Astrocyte (in vitro differentiated cells and primary cell): ENCODE results near the gene TSEN54. TPM values are rescaled to one million over a fixed set of nuclear protein-coding genes. Genes with fewer than 3 reads are reported as not detected.

Source experiments
- DNase-seq: peaks from one replicate; pipeline ENCODE4 v3.0.0-alpha.2; 2010; ENCODE audit warnings: low read depth
- FAIRE-seq: peaks from 2 replicates; lab custom pipeline; 2011; peaks lifted over from hg19 to GRCh38; lab: Jason Lieb, UNC
- H2AFZ ChIP-seq: 2 replicates; pipeline ENCODE4 v1.6.0; 2012; ENCODE audit warnings: low read depth, low read length, inconsistent platforms
- H3K27ac ChIP-seq: 2 replicates; pipeline ENCODE4 v1.5.1; 2011; ENCODE audit warnings: low read depth, low read length, inconsistent platforms
- H3K27me3 ChIP-seq: 2 replicates; pipeline ENCODE4 v1.6.0; 2011; ENCODE audit warnings: low read length, inconsistent platforms; ENCODE audit not compliant: insufficient read depth
- H3K36me3 ChIP-seq: 2 replicates; pipeline ENCODE4 v1.5.1; 2011; ENCODE audit warnings: low read length, inconsistent platforms; ENCODE audit not compliant: insufficient read depth
- H3K4me1 ChIP-seq: 2 replicates; pipeline ENCODE4 v1.5.1; 2011; ENCODE audit warnings: low read length, inconsistent platforms; ENCODE audit not compliant: insufficient read depth
- H3K4me2 ChIP-seq: 2 replicates; pipeline ENCODE4 v1.6.0; 2012; ENCODE audit warnings: low read length, inconsistent platforms
- H3K4me3 ChIP-seq: 2 replicates; pipeline ENCODE4 v1.5.1; 2011; ENCODE audit warnings: low read depth, mild to moderate bottlenecking, low read length, inconsistent platforms; ENCODE audit not compliant: insufficient read depth
- H3K79me2 ChIP-seq: 2 replicates; pipeline ENCODE4 v1.6.0; 2012; ENCODE audit warnings: mild to moderate bottlenecking, low read length, inconsistent platforms; ENCODE audit not compliant: insufficient read depth
- H3K9ac ChIP-seq: 2 replicates; pipeline ENCODE4 v1.6.0; 2012; ENCODE audit warnings: mild to moderate bottlenecking, low read length, inconsistent platforms
- H3K9me3 ChIP-seq: 2 replicates; pipeline ENCODE4 v1.5.1; 2012; ENCODE audit warnings: low read depth, mild to moderate bottlenecking, low read length, inconsistent platforms; ENCODE audit not compliant: insufficient read depth
- H4K20me1 ChIP-seq: 2 replicates; pipeline ENCODE4 v1.6.0; 2012; ENCODE audit warnings: low read length, inconsistent platforms; ENCODE audit not compliant: insufficient read depth
- H3K27ac Mint-ChIP-seq: one replicate; pipeline ENCODE4 v1.8.0; 2021; ENCODE audit warnings: mild to moderate bottlenecking, mixed read lengths; ENCODE audit not compliant: unreplicated experiment
- H3K27me3 Mint-ChIP-seq: one replicate; pipeline ENCODE4 v1.8.0; 2021; ENCODE audit warnings: low read depth, mixed read lengths; ENCODE audit not compliant: unreplicated experiment
- H3K36me3 Mint-ChIP-seq: one replicate; pipeline ENCODE4 v1.8.0; 2021; ENCODE audit warnings: low read depth, mixed read lengths; ENCODE audit not compliant: unreplicated experiment
- H3K4me1 Mint-ChIP-seq: one replicate; pipeline ENCODE4 v1.8.0; 2021; ENCODE audit warnings: low read depth, mixed read lengths; ENCODE audit not compliant: unreplicated experiment
- H3K4me3 Mint-ChIP-seq: one replicate; pipeline ENCODE4 v1.8.0; 2021; ENCODE audit warnings: mild to moderate bottlenecking, moderate library complexity, mixed read lengths; ENCODE audit not compliant: unreplicated experiment
- H3K9me3 Mint-ChIP-seq: one replicate; pipeline ENCODE4 v1.8.0; 2021; ENCODE audit warnings: mild to moderate bottlenecking, mixed read lengths; ENCODE audit not compliant: unreplicated experiment
- EZH2 ChIP-seq: IDR thresholded peaks from 2 replicates; pipeline ENCODE4 v1.6.1; 2012; ENCODE audit warnings: mild to moderate bottlenecking, low read length, inconsistent platforms; ENCODE audit not compliant: insufficient read depth
- total RNA-seq: library from RNA; stranded (reverse); gene quantifications from 2 replicates; pipeline ENCODE4 v1.2.1, GENCODE V29; 2021
- TF ChIP-seq, protein P1 (sequence below): IDR thresholded peaks from 2 replicates; pipeline ENCODE4 v1.5.1; 2011; ENCODE audit warnings: low read depth, mild to moderate bottlenecking, inconsistent platforms, low read length, moderate library complexity; ENCODE audit not compliant: insufficient read depth

Gene TSEN54
- total RNA-seq, 1 donor from 2014 or later, result 16.5 TPM

GRCh38 chr17:75474736-75475135 is 41.6 kb upstream of the TSEN54 start:
- H3K4me3 Mint-ChIP-seq, result no peak overlapping the region
- Histone ChIP-seq H4K20me1 (peaks cover 35% of the 10 kb centered on the region), H3K27ac (no peak overlapping the region), H3K9me3 (no peaks in the 10 kb centered on the region), H3K4me1 (peaks cover 22% of the 10 kb centered on the region), H3K4me2 (no peak overlapping the region), H3K27me3 (no peaks in the 10 kb centered on the region), H2AFZ (no peak overlapping the region), H3K79me2 (peaks cover 7% of the 10 kb centered on the region), H3K36me3 (no peaks in the 10 kb centered on the region), H3K4me3 (no peak overlapping the region), H3K9ac (no peak overlapping the region)
- DNase-seq (no peak), FAIRE-seq (no peak)
- H3K36me3 Mint-ChIP-seq, result peaks cover 16% of the 10 kb centered on the region
- no peaks in the 10 kb centered on the region for H3K27me3 Mint-ChIP-seq
- no peak overlapping the region for H3K27ac Mint-ChIP-seq
- TF ChIP-seq EZH2, result no peak
- TF ChIP-seq, protein P1, sequence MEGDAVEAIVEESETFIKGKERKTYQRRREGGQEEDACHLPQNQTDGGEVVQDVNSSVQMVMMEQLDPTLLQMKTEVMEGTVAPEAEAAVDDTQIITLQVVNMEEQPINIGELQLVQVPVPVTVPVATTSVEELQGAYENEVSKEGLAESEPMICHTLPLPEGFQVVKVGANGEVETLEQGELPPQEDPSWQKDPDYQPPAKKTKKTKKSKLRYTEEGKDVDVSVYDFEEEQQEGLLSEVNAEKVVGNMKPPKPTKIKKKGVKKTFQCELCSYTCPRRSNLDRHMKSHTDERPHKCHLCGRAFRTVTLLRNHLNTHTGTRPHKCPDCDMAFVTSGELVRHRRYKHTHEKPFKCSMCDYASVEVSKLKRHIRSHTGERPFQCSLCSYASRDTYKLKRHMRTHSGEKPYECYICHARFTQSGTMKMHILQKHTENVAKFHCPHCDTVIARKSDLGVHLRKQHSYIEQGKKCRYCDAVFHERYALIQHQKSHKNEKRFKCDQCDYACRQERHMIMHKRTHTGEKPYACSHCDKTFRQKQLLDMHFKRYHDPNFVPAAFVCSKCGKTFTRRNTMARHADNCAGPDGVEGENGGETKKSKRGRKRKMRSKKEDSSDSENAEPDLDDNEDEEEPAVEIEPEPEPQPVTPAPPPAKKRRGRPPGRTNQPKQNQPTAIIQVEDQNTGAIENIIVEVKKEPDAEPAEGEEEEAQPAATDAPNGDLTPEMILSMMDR, result no peak
- H3K4me1 Mint-ChIP-seq, result peaks cover 17% of the 10 kb centered on the region
- no peaks in the 10 kb centered on the region for H3K9me3 Mint-ChIP-seq

DNA sequence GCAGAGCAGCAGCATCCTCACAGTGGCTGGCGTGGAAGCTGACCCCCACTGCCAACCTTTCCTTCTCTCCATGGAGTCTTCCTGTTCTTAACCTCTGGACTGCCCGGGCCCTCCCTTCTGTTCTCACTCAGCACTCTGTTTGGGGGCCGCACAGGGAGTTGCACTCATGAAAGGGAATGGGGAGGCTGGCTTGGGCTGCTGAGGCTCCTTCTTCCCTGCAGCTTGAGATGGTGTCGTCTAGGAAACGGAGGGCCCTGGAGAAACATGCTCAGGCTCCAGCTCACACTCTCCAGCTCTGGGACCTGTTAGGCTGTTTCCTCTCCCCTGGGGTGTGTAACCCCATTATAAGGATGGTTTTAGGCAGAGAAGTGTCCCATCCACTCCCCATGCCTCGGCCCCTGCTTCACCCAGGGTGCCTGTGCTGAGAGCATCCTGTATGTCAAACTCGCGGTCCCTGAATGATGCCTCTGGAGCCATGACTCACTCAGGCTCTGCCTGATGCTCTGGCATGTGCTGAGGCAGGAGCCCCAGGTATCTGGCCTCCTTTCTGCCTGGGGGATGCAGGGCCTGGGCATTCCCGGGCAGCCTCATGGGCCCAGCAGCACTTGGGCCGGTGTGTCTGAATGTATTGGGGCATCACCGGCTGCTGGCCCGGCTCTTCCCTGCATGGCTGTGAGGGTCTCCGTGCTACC is 41.0 kb upstream of the TSEN54 start:
- TF ChIP-seq EZH2, result no peak
- TF ChIP-seq, protein P1, result no peak
- no peaks in the 10 kb centered on the region for H3K36me3 ChIP-seq
- H2AFZ ChIP-seq, result no peak overlapping the region
- no peak overlapping the region for H3K27ac ChIP-seq
- H3K27me3 ChIP-seq, result no peaks in the 10 kb centered on the region
- Mint-ChIP-seq H3K4me1 (peaks cover 21% of the 10 kb centered on the region), H3K9me3 (no peaks in the 10 kb centered on the region), H3K27ac (no peak overlapping the region), H3K4me3 (no peak overlapping the region), H3K36me3 (peaks cover 16% of the 10 kb centered on the region), H3K27me3 (no peaks in the 10 kb centered on the region)
- FAIRE-seq (no peak), DNase-seq (no peak)
- H3K9me3 ChIP-seq, result no peaks in the 10 kb centered on the region
- peaks cover 11% of the 10 kb centered on the region for H3K79me2 ChIP-seq
- peak overlapping the region; percentile 2 for H3K9ac ChIP-seq
- peaks cover 40% of the 10 kb centered on the region for H4K20me1 ChIP-seq
- H3K4me1 ChIP-seq, result peaks cover 22% of the 10 kb centered on the region
- no peak overlapping the region for H3K4me3 ChIP-seq
- H3K4me2 ChIP-seq, result peak overlapping the region; percentile 63

- TF ChIP-seq EZH2, result no peak
- TF ChIP-seq, protein P1, result no peak
- no peak overlapping the region for H3K4me3 ChIP-seq
- no peak for FAIRE-seq
- DNase-seq, result no peak
- Mint-ChIP-seq H3K4me1 (peaks cover 21% of the 10 kb centered on the region), H3K27ac (peak overlapping the region; percentile 58), H3K4me3 (no peak overlapping the region), H3K27me3 (no peaks in the 10 kb centered on the region), H3K9me3 (no peaks in the 10 kb centered on the region), H3K36me3 (peaks cover 16% of the 10 kb centered on the region)
- H4K20me1 ChIP-seq, result peaks cover 46% of the 10 kb centered on the region
- no peak overlapping the region for H2AFZ ChIP-seq
- H3K9ac ChIP-seq, result peak overlapping the region; percentile 2
- no peaks in the 10 kb centered on the region for H3K27me3 ChIP-seq
- peak overlapping the region; percentile 63 for H3K4me2 ChIP-seq
- no peaks in the 10 kb centered on the region for H3K9me3 ChIP-seq
- no peak overlapping the region for H3K27ac ChIP-seq
- H3K79me2 ChIP-seq, result peaks cover 16% of the 10 kb centered on the region
- peaks cover 22% of the 10 kb centered on the region for H3K4me1 ChIP-seq
- H3K36me3 ChIP-seq, result no peaks in the 10 kb centered on the region
Observed at GRCh38 chr17:75475851-75476250, 40.5 kb upstream of the TSEN54 start.
